Middle frontal gyrus (tissue), 1 donor: ENCODE results near the gene HPSE.
"Not testable (repeated sequence)": the region's sequence is repeated elsewhere in the genome, so short reads cannot be mapped to it uniquely, and the experiment has no call there.

Experiments
- DNase-seq: peaks from one replicate; pipeline ENCODE4 v3.0.0-alpha.2; 2015; ENCODE audit warnings: low spot score; ENCODE audit errors: extremely low spot score

Gene HPSE

DNA sequence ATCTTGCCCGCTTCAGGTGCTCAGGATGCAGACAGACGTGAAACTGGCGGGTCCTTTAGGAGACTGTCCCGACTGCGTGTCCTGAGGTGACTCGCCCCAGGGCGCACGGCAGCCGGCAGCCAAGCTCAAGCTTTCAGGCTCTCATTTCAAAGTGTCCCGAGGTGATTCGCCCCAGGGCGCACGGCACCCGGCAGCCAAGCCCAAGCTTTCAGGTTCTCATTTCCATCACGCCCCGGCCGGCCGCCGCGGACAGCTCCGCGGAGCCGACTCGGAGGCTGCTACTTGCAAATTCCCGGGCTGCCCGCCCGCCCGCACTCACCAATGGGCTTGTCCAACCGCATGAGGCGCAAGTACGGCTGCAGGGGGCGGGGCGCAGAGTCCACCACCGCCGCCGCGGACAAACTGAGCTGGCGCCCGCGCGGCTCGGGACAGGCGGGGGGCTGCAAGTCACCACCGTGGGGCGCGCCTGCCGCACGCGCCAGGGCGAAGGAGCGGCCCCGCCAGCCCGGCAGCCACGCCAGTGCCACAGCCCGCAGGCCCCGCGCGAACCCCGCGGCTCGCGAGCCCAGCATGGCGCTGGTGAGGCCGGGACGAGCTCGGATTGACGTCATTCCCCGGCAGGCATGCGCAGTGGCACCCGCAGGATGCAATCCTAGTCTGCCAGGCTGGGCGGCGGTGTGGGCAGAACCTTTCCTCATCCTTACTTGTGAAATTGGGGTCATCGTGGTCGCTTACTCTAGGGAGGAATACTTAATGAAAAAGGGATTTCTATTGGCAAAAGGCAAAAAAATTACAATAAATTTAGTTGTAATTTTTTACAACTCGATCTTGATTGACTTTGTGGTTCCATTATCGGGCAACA is 50.2 kb downstream of the HPSE start, which contains the start of gene COQ2:
Gene COQ2, minus strand, starts transcription at position 606 of the 862 bp plus-strand sequence. Its CDS starts 34 bp downstream, at position 572.
- DNase-seq, result peak; percentile 90

GRCh38 chr4:83283181-83283580 is 51.5 kb downstream of the HPSE start:
- DNase-seq, result no peak

GRCh38 chr4:83282049-83282535 is 52.6 kb downstream of the HPSE start:
- DNase-seq, result peak; percentile 37

DNA sequence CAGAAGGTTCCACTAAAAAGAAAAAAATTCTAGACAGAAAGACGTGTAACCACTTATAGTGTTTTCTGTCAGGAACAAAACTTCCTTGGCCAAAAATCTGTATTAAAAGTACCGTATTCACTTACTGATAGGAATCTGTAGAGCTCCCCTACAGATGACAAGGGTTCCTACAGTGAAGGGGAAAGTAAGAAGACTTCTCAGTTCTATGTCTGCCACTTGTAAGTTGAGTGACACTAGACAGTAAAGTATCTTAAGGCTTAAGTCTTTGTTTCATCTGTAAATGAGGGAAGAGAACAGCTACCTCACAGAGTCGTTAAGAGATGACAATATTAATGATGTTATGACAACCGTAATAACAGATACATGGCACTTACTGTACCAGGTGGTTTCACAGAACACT is 53.3 kb downstream of the HPSE start:
- no peak for DNase-seq

GRCh38 chr4:83276299-83277040 is 58.2 kb downstream of the HPSE start:
- DNase-seq, result no peak

DNA sequence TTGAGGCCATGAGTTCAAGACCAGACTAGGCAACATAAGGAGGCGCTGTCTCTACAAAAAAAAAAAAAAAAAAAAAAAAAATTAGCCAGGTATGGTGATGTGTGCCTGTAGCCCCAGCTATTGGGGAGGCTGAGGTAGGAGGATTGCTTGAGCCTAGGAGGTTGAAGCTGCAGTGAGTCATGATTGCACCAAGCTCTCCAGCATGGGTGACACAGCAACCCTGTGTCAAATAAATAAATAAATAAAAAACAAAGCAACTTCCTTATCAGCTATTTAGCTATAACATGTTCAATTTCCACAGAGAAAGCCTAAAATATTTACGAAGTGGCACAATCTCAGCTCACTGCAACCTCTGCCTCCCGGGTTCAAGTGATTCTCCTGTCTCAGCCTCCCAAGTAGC is 60.7 kb downstream of the HPSE start:
- not testable (repeated sequence) for DNase-seq

GRCh38 chr4:83272900-83273299 is 61.7 kb downstream of the HPSE start:
- DNase-seq, result no peak

DNA sequence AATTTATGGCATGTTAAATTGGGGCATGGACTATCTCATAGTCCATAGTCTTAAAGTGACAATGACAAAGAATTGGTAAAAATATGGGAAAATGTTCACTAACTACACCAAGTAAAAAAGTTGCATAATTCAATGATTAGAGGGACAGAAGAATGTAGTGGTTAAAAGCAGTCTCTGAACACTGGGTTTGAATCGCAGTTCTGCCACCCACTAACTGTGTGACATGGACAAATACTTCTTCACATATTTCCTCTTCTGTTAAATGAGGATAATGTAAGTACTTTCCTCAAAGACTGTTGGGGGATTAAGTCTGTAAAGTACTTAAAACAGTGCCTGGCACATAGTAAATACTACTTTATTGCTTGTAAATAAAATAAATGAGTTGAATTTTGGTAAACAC is 65.4 kb downstream of the HPSE start:
- DNase-seq, result no peak

GRCh38 chr4:83268491-83268890 is 66.2 kb downstream of the HPSE start:
- no peak for DNase-seq

GRCh38 chr4:83267830-83268475 is 66.7 kb downstream of the HPSE start:
- DNase-seq, result no peak

- no peak for DNase-seq
These were observed 67.4 kb downstream of the HPSE start for GRCh38 chr4:83267121-83267829.

DNA sequence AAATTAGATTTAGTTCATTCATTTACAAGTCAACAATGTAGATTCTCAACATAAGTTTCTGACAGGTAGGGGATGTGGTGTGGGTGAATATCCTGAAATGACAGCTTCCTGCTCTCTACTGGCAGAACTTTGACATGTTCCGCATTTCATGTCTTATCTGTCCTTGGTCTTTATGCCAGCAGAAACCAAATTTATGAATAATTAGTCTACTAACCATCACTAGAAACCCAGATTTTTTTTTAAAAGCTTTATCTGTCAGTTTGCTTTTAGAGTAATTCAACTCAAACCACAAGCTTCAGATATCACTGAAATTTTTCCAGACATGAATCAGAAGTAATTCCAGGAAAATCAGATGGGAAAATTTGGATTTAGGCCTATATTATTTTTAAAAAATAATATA is 68.0 kb downstream of the HPSE start:
- DNase-seq, result no peak

DNA sequence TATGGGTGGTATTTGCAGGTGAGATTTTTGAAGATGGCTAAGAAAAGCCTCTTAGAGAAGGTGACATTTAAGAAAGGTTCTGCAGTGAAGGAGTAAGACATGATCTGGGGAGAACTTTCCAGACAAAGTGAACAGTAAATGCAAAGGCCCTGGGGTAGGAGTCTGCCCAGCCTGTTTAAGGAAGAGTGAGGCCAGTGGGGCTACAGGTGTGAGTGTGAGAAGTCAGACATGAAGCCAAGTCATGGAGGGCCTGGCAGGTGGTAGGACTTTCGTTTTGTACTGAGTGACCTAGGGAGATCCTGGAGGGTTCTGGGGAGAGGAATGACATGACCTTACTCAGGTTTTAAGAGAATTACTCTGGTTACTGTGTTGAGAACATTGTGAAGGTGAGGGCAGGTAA is 71.5 kb downstream of the HPSE start:
- no peak for DNase-seq

DNA sequence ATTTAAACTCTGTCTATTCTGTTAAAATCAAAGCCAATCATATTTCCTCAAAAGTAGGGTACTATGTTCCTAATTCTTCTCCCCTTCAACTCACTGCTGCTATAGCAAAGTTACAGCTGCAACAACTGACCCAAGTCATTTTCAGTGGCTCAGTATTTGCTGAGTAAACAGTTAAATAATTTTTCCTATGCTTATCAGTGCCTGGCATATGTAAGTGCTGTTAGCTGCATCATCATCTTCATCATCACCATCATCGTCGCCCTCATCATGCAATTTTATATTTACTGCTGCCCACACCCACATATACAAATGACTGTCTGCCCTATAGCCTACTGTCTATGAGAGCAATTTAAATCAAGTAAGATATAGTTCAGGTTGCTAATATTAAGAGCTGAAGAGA is 72.0 kb downstream of the HPSE start:
- DNase-seq, result no peak

DNA sequence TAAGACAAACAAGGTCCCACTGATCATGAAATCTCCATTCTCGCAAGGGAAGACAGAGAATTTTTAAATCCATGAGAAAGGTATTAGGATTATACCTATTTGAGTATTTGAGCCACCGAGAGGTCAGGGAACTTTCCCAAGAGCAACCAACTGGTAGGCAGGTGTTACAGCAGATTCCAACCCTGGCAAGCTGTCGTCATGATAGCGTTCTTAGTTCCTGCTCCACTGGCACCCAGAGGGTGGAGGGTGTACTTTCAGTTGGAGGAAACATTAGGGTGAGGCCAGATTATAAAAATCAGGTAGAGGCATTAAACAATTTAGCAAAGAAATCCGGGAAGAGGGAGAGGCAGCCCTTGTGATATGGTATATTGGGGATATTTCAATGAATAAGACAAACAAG is 73.3 kb downstream of the HPSE start:
- no peak for DNase-seq

DNA sequence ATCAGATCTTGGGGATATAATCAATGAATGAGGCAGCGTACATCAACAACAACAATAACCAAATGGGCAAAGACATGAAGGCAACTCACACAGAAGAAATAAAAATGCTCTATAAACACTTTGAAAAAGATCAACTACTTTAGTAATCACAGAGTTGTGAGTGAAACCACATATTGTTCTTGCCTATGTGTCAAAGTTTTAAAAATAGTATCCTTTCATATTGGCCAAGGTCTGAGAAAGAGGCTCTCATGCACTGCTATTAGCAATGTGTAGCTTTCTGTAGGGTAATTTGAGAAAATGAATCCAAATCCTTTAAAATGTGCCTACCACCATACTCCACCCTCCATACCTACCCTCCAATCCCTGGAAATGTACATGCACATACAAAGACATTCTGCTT is 75.1 kb downstream of the HPSE start:
- DNase-seq, result no peak

DNA sequence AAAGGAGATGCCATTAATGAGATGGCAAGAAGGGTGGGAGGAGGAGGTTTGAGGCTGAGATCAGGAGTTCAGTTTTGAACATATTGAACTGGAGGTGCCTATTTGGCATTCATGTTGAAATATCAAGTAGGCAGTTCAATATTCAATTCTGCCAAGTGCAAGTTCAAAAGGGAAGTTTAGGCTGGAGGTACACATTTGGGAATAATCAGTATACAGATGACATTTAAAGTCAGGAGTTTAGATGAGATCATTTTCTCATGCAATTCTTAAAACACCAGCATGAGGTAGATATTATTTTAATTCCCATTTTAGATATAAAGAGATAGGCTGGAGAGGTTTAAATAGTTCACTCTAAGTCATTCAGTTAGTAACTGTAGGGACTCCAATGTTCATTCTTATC is 76.2 kb downstream of the HPSE start:
- no peak for DNase-seq

DNA sequence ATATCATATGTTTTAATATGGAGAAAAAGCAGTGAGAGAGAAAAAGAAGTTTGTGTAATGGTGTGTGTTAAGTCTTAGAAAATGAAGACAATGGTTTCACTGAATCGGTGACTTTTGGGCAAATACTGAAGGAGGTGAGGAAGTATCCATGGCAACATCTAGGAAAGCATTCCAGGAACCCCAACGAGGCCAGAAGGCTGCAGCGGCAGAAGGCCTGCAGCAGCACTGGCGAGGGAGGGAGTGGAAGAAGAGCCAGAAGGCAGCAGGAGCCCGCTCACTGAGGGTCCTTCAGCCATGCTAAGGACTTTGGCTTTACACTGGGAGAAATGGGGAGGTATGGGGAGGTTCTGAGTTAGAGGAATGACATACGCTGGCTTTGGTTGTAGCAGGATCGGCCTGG is 76.8 kb downstream of the HPSE start:
- no peak for DNase-seq

- no peak for DNase-seq
These were observed 79.1 kb downstream of the HPSE start for GRCh38 chr4:83255584-83255983.

DNA sequence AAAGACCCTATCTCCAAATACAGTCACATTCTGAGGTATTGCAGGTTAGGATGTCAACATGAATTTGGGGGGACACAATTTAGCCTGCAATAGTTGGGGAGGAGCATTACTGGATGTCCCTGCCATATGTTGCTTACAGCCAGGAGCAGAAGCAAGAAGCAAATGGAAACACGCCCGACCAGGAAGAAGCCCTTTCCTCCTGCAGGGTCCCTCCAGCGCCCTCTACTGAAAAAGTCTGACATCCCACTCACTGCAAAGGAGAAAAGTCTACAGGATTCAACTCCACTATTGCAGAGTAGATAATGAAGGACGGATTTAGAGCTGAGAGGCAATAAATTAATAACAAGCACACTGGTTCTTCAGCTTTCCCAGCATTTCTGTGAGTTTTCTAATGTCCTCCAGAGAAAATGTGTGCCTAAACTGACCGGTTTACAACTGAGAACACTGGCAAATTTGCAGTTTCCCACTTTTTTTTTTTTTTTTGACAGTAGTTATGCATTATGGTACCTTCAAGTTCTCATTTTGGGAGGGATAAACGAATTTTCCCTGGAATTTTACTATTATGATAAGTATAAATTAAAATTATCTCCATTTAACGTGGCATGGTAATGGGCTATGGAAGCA is 81.8 kb downstream of the HPSE start:
- no peak for DNase-seq

GRCh38 chr4:83251447-83251830 is 83.2 kb downstream of the HPSE start:
- DNase-seq, result no peak
